ENCODE data around the gene HCRT.

- no peak for TF ChIP-seq GATA2 (IDR thresholded peaks at IDR 0.05; ENCODE audit: low read depth, low read length)
- TF ChIP-seq GATA3 (IDR thresholded peaks at IDR 0.05; ENCODE audit: low read depth, low read length), result no peak
Measured at GRCh38 chr17:42135151-42135550, 50.1 kb downstream of the HCRT start.
